RPMI8226 (cell line): ENCODE results near the gene TCFL5.

Source experiments
- DNase-seq: peaks from one replicate; pipeline ENCODE4 v3.0.0-alpha.2; 2015

TCFL5 gene

GRCh38 chr20:62895539-62895938 lies 33.9 kb upstream of the TCFL5 start:
- no peak for DNase-seq

GRCh38 chr20:62894261-62894660 lies 32.6 kb upstream of the TCFL5 start:
- no peak for DNase-seq

GRCh38 chr20:62893700-62894099 lies 32.1 kb upstream of the TCFL5 start:
- DNase-seq = no peak

DNA sequence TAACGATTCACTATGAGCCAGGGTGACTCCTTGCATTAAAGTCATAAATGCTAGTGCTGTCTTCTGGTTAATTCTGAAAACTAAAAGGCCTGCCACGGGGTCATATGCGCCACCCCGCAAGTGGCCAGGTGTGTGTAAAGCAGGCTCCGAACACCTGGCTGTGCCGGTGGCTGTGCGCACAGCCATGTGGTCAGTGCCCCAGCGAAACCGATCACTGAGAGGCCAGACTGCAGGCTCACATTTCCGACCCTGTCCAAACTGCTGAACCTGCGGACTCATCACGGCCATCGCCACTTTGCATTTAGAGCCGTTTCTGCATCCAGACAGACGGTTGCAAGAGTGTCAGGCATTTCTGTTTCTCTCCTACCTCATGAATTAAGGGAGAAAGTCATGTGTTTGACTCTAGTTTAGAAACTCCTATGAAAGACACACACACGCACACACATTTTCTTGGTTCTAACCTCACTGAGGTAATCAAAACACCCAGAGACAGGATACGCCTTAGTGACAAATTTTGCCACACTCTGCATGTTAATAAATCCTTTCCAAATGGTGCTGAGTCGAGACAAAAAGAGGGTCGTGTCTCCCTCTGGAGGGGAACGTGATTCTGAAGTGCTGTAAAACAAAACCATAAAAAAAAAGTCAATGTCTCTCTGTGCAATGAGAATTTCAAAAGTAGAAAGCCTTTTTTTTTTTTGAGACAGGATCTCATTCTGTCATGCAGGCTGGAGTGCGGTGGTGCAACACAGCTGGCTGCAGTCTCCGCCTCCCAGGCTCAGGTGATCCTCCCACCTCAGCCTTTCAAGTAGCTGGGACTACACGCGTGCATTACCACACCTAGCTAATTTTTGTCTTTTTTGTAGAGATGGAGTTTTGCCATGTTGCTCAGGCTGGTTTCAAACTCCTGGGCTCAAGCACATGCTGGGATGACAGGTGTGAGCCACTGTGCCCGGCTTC lies 31.0 kb upstream of the TCFL5 start:
- DNase-seq = no peak

- DNase-seq = no peak
These were observed 29.5 kb upstream of the TCFL5 start for GRCh38 chr20:62891111-62891510.

- no peak for DNase-seq
These were observed 28.8 kb upstream of the TCFL5 start for GRCh38 chr20:62890444-62890843.

DNA sequence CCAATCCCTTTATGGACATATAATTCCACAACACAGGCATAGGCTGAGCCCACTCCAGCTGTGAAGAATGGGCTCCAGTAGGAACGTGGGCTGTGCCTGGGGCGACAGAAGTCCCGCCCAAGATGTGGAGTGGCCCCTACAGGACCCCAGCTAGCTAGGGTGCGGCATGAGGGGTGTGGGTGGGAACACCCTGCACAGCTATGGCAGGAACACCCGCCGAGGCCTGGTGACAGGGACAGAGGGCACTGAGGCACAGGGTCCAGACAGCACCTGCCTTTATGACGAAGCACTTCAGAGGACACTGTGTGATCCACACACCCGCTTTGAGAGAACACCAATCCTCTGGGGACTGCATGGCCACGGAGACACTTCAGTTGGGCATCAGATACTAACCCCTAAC lies 28.2 kb upstream of the TCFL5 start:
- no peak for DNase-seq

DNA sequence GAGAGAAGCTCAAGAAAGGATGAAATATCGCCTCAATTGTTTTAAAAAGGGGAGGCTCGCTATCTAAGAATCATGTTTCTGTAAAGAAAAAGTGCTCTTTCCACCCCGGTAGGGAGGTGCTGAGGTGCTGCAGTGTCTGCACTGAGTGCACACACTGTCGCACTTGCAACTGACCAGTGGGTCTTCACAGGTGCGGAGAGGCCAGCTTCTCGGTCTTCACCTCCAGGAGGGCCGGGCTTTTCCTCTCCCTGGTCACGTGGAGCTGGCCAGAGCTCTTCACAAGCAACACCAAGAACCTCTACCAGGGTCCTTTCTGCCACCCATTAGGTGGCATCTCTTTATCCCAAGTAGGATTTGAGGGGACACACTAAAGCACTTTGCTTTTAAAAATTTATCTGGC lies 27.8 kb upstream of the TCFL5 start:
- no peak for DNase-seq

DNA sequence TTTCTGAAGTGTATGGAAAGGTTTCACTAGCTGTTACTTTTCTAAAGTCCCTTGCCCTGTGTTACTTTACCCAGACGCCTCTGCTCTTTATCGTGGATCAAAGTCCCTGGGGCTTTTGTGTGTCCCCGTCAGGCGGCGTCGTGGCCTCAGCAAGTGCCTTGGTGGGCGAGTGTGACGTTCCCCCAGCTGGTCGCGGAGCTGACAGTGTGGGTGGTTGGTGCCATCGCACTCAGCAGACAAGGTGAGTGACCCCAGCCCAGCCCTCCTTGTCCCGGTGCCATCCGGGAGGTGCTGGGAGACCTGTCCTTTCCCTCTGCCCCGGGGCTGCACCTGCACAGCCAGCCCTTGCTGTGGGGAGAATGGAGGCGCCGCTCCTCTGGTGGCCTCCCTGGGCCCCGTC lies 27.3 kb upstream of the TCFL5 start:
- no peak for DNase-seq

- no peak for DNase-seq
These were observed 26.8 kb upstream of the TCFL5 start for GRCh38 chr20:62888406-62888805.

GRCh38 chr20:62887860-62888239 lies 26.2 kb upstream of the TCFL5 start:
- peak; percentile 42 for DNase-seq

GRCh38 chr20:62887152-62887859 lies 25.7 kb upstream of the TCFL5 start:
- peak; percentile 90 for DNase-seq

DNA sequence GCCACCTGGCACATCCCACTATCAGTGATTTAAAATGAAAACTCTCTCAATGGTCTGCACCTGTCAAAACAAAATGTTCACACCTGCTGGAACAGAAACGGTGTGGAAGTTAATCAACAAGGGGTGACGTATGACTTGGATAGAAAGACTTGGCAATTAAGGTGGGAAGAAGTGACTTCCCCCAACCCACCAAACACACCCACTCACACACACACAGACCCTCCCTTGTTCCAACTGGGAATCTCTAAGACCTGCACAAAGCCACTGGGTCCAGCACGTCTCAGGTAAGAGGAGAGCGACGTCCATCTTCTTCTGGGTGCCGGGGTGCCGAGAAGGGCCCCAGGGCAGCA lies 25.1 kb upstream of the TCFL5 start:
- no peak for DNase-seq

DNA sequence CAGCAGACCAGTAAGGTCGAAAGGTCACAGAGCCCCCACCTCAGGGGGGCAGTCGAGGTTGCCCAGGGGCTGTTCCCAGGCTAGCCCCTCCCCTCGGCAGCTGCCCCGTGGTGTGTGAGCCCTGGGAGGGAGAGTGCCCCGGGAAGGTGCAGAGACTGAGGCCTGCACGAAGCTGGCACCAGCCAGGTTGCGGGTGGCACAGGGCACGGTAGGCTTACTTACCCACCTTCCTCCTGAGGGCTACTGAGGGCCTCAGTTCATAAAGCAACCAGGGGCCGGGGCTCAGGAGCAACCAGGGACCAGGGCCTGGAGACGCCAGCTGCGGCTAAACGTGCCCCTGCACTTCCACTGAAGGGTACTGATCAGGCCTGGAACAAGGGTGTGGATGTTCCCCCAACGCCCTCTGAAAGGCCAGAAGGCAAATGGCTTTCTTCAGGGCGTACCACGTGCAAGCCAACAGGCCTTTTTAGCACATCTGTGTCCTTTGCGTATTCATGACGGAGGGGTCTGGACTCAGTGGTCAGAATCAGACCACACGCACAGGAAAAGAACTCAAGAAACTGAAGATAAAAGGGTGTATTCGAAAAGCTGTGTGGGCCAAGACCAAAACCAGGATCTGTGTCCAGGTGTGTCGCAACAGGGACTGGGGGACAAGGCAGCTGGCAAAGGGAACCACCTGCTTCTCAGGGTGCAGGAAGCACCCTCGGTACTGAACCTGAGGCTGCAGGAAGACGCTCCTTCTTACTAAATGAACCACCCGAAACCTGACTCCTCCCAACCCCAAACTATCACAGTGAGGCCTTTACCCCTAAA lies 24.5 kb upstream of the TCFL5 start:
- peak; percentile 83 for DNase-seq

GRCh38 chr20:62885046-62885895 lies 23.6 kb upstream of the TCFL5 start:
- no peak for DNase-seq

- no peak for DNase-seq
These were observed 22.9 kb upstream of the TCFL5 start for GRCh38 chr20:62884556-62884955.

DNA sequence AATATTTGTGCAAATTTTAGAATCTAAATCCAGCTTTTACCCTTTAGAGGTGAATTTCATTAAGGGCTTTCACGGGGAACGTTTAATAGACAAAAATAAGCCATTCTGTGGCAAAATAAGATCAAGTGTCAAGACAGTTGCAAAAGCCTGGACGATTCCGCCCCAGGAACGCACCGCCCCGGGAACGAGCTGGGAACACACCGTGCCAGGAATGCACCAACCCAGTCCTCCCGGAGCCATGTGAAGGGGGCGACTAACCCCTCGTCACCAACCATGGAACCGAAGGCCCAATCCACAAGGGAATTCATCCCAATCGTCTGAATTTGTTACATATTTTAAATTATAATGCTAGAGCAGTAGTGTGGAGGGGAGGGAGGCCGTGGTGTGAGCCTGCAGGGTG lies 20.8 kb upstream of the TCFL5 start:
- DNase-seq = no peak

DNA sequence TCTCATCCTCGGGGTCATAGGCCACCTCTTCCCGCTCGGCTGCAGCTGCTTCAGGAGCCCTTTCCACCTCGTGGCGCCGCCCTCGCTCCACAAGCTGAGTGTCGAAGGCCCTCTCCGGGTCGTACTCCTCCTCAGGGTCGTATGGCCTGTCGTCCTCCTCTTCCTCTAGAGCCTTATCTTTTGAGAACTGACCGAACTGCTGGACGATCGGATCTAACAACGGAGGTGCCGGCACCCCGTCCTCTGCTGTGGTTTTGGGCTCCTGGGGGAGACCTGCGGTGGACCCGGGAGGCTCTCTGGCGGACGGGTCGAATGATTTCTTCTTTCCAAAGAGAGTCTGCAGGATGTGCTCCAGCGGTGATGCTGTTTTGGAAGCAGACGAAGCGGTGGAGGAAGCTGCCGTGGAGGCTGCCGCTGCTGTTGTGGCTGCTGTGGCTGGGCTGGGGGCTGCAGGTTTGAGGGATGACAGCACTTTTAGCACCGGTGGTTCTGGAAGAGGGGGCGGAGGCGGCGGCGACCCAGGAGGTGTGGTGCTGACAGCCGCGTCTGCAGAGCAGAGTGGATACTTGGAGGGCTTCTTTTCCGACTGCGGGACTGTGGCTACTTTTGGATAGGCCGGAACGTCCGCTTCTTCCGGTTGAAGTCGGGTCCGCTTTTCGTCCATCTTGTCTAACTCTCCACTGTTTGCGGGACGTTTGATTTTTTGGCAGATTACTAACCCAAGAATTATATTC lies 20.2 kb upstream of the TCFL5 start:
- DNase-seq = no peak

DNA sequence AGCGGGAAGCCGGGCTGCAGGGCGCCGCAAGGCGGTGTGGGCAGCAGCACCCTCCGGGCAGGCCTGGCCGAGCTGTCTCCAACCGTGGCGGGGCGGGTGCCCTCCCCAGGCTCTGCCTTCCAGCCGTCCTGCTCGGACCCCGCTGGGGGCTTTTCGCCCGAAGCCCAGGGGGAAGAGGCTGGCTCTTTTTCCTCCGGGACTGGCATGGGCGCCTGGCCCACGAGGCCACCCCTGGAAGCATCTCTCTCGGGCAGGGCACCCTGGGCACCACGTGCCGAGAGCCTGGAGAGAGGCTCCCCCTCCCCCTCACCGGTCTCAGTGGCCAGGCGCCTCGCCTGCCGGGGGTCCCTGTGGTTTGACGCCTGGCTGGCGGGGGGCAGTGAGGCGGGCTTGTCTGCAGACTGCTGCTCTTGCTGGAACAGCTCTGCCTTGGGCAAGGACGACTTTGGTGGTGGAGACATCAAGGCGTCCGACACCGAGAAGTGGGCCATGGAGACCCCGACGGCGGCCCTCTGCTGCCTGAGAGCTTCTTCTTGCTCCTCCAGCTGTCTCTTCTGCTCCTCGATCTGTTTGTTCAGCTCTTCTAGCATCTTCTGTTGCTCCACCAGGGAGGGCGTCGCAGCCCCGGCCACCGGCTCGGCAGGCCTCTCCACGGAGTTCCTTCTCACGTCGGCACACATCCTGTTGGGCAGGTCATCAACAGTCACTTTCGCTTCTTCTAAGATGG lies 19.5 kb upstream of the TCFL5 start:
- DNase-seq = no peak

DNA sequence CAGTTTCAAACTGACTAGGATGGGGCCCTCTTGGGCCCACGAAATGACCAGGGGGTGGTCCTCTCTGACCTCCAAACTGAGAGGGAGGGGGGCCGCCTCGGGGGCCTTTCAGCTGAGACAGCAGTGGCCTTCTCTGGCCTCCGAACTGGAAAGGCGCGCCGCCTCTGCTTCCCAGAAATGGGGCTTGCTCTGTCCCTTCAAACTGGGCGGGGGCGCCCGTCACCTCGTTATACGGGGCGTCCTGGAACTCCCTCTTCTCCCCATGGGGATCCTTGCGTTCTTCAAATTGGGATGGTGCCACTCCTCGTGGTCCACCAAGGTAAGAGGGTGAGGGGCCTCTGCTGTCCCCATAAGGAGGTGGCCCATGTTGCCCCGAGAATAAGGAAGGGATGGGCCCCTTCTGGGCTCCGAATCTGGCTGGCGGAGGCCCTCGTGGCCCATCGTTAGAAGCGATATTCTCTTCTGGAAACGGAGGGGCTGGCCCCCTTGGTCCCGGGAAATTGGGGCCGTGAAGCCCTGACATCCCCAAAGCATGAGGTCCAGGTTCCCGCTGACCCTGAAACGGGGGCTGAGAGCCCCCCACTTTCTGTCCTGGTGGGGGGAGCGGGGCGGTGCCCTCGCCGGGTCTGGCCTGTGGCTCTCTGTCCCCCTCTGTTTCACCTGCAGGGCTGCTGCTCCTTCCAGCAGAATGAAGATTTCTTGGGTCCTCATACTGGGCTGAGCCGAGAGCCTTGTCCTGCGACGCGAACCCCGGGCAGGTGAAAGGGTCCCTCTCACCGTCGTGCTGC lies 18.7 kb upstream of the TCFL5 start:
- no peak for DNase-seq
